HG03521 (cell line): ENCODE measurements around the gene C9orf43.

ENCODE experiments used
- ATAC-seq: cut with Tn5 transposase; IDR thresholded peaks from one replicate; pipeline ENCODE4 v1.9.1; 2021; ENCODE audit warnings: mild to moderate bottlenecking, moderate library complexity; ENCODE audit not compliant: unreplicated experiment

Gene C9orf43

DNA sequence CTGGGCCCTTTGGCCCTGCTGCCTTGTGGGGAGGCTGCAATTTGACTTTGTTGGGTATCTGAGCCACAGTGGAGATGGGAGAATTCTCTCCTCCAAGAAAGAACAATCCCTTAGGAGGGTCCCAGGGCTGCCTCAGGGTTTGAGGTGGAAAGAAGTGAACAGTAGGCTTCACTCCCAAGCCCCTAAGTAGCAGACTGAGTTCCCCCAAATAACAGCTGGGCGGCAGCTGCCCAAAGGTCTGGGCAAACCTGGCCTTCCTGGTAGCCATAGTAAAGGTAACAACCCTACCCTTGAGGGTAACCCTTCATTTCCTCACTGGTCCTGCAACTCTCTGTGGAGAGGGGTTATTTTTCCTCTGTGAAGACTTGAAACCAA, 53.7 kb downstream of the C9orf43 start:
- ATAC-seq = no peak

- ATAC-seq = no peak
Observed at GRCh38 chr9:113465599-113466140, 55.1 kb downstream of the C9orf43 start.

DNA sequence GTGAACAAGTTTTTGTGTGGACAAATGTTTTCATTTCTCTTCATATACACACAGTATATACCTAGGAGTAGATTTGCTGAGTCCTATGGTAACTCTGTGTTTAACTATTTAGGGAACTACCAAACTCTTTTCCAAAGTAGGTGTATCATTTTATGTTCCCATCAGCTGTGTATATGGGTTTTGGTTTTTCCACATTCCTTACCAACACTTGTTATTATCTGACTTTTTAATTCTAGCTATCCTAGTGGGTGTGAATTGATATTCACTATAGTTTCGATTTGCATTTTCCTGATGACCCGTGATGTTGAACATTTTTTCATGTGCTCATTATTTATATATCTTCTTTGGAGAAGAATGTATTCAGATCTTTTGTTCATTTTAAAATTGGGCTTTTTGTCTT, 56.6 kb downstream of the C9orf43 start:
- ATAC-seq = no peak

- ATAC-seq = no peak
Observed at GRCh38 chr9:113468716-113469448, 58.3 kb downstream of the C9orf43 start.

GRCh38 chr9:113471143-113471542, 60.6 kb downstream of the C9orf43 start:
- no peak for ATAC-seq

DNA sequence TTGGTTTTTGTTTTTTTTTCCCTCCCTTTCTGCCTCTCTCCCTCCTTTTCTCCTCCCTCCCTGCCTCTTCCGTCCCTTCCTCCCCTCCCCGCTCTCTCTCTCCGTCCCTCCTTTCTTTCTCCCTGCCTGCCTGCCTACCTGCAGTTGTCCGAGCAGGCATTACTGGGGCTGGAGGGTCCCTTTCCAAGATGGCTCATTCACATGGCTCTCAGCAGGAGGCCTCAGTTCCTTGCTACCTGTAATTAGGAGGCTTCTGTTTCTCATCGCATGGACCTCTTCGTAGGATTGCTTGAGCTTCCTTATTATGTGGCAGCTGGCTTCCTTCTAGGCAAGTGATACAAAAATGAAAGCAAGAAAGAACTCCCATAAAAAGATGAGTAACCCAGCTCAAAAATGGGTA, 61.0 kb downstream of the C9orf43 start:
- no peak for ATAC-seq

GRCh38 chr9:113472199-113472598, 61.7 kb downstream of the C9orf43 start:
- no peak for ATAC-seq

DNA sequence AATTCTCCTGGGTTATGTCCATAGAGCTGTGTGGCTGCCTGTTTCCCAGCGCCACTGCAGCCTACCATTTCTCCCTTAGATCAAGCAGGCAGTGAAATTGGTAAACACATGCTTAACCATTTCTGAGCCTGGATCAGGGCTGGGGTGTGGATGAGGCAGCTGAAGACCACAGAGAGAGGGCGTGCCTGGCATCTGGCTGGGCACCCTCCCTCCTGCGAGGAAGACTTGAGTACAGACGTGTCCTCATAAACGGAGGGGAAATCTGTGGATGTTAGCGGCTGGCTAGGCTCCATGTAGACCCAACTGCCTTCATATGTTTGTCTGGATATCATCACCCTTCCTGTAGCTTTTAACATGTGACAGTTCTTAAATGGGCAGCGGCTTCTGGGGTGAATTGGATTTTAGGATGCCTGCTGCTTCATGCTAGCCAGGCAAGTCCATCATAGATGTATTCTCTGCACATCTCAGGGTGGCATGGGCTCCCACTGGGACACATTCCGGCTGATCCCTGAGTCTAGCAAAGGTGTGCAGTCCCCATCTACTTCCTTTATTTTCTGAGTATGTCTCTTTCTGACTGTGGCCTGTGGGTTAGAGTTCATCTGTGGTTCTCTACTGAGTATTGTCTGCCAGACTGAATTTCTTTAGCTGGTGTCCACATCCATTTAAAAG, 63.9 kb downstream of the C9orf43 start:
- ATAC-seq = no peak

DNA sequence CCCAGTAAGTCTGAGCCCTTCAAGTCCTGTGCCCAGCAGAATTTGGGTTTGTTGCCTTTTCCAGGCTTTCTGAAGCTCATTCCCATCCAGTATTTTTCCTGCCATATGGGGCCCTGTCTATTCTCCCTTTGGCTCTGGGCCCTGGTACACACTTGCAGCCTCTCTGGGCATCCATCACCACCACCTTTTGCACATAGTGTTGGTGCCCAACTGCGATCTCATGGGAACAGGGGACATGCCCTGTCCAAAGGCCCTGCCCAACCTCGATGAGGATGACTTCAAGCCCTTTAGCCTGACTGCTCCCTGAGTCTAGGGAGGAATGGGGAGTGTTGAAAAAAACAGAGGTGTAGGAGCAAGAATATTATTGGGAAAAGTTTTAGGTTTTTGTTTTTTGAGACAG, 64.5 kb downstream of the C9orf43 start:
- no peak for ATAC-seq

DNA sequence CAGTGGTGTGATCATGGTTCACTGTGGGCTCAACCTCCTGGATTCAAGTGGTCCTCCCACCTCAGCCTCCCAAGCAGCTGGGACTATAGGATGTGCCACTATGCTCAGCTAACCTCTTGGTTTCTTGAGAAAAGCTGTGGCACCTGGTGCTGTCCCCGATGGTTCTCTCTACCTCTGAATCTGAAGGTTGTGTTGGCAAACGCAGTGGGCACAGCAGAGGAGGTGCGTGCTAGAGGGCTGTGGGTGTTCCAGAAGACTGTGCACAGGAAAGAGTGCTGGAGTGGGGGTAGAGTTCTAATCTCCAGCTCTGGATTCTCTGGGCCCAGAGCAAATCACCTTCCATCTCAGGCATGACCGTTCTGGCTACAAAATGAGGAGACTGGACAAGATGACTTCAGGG, 65.4 kb downstream of the C9orf43 start:
- no peak for ATAC-seq

DNA sequence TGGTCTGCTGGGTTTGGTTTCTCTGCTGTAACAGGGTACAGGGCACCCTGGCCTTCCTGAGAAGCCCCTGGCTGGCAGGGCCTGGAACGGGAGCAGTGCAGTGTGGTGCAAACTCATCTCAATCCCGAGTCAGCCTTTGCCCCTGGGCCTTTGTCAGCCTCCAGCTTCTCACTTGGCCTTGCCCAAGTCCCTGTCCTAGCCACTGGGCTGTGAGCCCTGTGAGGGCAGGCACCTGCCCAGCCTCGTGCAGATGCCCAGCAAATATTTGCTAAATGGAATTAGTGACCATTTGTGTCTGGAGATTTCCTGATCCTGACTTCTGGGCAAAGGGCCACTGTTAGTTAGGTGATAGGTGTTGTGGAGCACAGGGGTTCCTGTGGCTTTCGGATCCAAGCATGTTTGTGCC, 66.0 kb downstream of the C9orf43 start:
- ATAC-seq = no peak

DNA sequence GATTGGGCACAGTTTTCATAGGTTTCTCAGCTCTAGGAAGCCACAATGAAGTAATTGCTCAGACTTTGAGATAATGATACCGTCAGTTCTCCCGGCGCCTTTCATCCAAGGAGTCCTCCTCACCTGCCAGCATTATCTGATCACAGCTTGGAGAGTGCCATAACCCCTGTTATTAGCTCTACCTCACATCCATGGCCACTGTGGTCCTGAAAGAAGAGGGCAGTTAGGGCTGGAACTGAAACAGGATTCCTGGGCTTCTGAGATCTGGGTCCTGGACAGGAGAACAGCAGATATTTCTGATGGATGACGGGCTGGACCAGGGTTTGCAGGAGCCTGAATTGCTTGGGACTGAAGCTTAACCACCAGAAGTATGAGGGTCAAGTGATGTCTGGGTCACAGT, 66.5 kb downstream of the C9orf43 start:
- ATAC-seq = no peak

GRCh38 chr9:113477661-113478060, 67.1 kb downstream of the C9orf43 start:
- ATAC-seq = no peak

DNA sequence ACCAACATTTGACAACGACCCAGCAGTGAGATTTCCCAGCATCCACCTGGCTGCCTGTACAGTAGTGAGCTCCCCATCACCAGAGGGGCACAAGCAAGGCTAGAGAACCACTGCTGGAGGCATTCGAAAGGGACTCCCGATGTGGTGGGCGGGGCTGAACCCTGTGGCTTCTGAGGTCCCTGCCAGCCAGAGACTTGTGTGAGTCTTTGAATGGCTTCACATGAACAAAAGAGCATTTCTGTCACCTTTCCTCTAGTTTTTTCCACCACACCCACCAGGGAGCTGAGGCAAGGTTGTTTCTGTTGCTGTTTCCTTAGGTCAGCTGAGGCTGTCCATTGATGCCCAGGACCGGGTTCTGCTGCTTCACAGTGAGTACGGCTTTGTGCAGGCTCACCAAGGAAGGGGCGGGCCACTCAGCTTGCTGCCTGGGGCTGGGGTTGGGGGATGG, 68.7 kb downstream of the C9orf43 start:
- ATAC-seq = no peak
